ENCODE data around the gene GNE.

Gene GNE

GRCh38 chr9:36169708-36170107 is 88.5 kb downstream of the GNE start:
- DNase-seq (ENCODE audit: extremely low read depth in 1 of 2, low read depth in 1 of 2) = no peak

- no peak for DNase-seq (ENCODE audit: extremely low read depth in 1 of 2, low read depth in 1 of 2)
Measured at GRCh38 chr9:36169166-36169565, 89.1 kb downstream of the GNE start, which contains the start of gene CCIN. Gene CCIN, plus strand, starts transcription at chr9:36169388. Its CDS starts 115 bp downstream, at chr9:36169503.

DNA sequence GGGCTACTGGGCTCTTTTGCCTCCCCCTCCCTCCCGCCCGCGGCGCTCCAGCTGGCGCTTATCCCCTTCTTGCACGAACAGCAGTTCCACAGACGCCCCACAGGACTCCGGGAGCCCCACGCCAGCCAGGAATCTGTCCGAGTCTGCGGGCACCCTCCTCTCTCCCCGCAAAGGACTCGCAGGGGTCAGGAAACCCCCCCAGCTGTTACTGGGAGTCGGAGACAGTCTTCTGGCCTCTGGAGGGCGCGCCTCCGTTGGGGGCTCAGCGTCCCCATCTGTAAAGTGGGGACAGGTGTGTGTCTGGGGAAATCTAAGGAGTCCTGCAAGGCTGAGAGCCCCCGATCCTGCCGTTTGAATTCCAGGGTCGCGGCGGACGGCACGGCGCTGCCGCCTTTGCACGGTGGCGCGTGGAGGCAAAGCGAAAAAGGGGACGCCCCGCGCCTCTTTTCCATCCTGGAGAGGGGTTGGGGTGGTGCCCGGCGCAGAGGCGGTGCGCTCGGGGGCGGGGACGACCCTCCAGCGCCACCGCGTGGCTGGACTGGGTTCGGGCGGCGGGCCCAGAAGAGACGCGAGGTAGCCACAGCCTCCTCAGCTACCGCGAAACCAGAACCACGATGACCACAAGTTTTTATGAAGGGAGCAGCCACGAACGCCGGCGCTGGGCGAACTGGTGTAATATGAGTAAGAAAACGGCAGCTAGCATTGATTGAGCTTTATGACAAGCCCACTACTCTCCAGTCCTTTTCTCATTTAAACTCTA is 91.9 kb downstream of the GNE start:
- DNase-seq (ENCODE audit: extremely low read depth in 1 of 2, low read depth in 1 of 2) = peak; percentile 66

DNA sequence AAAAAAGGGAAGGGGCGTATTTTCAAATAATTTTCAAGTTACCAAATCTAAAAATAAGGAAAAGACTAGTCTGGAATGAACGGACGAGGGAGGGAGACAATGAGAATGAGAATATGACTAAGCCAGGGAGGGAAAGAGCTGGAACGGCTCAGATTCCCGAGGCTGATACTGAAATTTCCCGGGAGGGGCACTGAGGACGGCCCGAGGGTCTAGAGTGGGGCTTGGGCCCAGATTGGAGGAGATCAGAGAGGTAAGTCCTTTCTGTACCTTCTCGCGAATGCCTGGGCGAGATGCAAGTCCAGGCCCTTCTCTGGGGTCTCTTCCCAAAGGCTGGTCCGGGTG is 92.5 kb downstream of the GNE start:
- DNase-seq (ENCODE audit: extremely low read depth in 1 of 2, low read depth in 1 of 2) = no peak

DNA sequence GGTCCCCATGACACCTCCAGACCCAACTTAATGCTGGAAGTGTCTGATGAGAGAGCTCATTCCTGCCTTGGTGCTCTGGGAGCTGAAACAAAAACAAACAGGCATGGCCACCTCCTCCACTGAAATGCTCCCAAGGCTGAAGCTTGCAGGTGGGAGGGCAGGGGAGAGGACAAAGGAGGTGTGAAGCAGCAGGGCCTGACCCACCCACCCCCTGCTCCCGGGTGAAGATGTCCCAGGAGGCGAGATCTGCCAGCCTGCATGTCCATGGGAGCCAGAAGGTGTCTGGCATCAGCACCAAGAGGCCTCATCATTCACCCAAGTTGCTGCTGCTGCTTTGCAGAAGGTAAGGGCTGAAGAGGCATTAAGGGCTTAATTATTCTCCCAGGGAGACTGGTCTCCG is 93.3 kb downstream of the GNE start:
- DNase-seq (ENCODE audit: extremely low read depth in 1 of 2, low read depth in 1 of 2) = no peak
